T1000 (cell line): ENCODE results near the gene PATJ.

Experiments used
- DNase-seq: peaks from one replicate; lab custom pipeline; 2025; ENCODE audit warnings: mixed read lengths; lab: John Stamatoyannopoulos, UW

Gene PATJ

GRCh38 chr1:61983236-61983635, 241.0 kb downstream of the PATJ start:
- no peak for DNase-seq

GRCh38 chr1:61992257-61992656, 250.0 kb downstream of the PATJ start:
- DNase-seq, result peak; percentile 12

GRCh38 chr1:61993331-61993961, 251.2 kb downstream of the PATJ start:
- peak; percentile 53 for DNase-seq

- no peak for DNase-seq
Observed at GRCh38 chr1:61995641-61996040, 253.4 kb downstream of the PATJ start.

GRCh38 chr1:61997123-61997522, 254.8 kb downstream of the PATJ start:
- DNase-seq, result no peak

GRCh38 chr1:62003777-62004176, 261.5 kb downstream of the PATJ start:
- DNase-seq, result no peak

GRCh38 chr1:62006690-62007089, 264.4 kb downstream of the PATJ start:
- DNase-seq, result no peak

GRCh38 chr1:62011006-62011405, 268.7 kb downstream of the PATJ start:
- no peak for DNase-seq

- DNase-seq, result no peak
Observed at GRCh38 chr1:62012095-62012494, 269.8 kb downstream of the PATJ start.

GRCh38 chr1:62012836-62013235, 270.6 kb downstream of the PATJ start:
- no peak for DNase-seq

- DNase-seq, result no peak
Observed at GRCh38 chr1:62013264-62013663, 271.0 kb downstream of the PATJ start.

GRCh38 chr1:62022382-62022983, 280.2 kb downstream of the PATJ start:
- no peak for DNase-seq

GRCh38 chr1:62024690-62025089, 282.4 kb downstream of the PATJ start:
- no peak for DNase-seq

- no peak for DNase-seq
Observed at GRCh38 chr1:62025154-62025553, 282.9 kb downstream of the PATJ start.

- no peak for DNase-seq
Observed at GRCh38 chr1:62025892-62026291, 283.6 kb downstream of the PATJ start.

- no peak for DNase-seq
Observed at GRCh38 chr1:62029704-62030103, 287.4 kb downstream of the PATJ start.

- DNase-seq, result no peak
Observed at GRCh38 chr1:62034790-62035189, 292.5 kb downstream of the PATJ start.

GRCh38 chr1:62037274-62037673, 295.0 kb downstream of the PATJ start:
- no peak for DNase-seq

- DNase-seq, result no peak
Observed at GRCh38 chr1:62038594-62039284, 296.5 kb downstream of the PATJ start.

- DNase-seq, result no peak
Observed at GRCh38 chr1:62040450-62040849, 298.2 kb downstream of the PATJ start.

GRCh38 chr1:62040973-62041372, 298.7 kb downstream of the PATJ start:
- DNase-seq, result no peak

GRCh38 chr1:62043154-62043553, 300.9 kb downstream of the PATJ start:
- no peak for DNase-seq

GRCh38 chr1:62045574-62045973, 303.3 kb downstream of the PATJ start:
- DNase-seq, result no peak
